Peyer's patch (tissue), 4 donors: ENCODE results near the gene FIZ1. TPM values are rescaled to one million over a fixed set of nuclear protein-coding genes. Genes with fewer than 3 reads are reported as not detected.

Experiments used
- DNase-seq, 3 donors: peaks; one replicate each; pipeline ENCODE4 v3.0.0-alpha.2; 2017 to 2019
- H3K27ac ChIP-seq, 4 donors: fragments of 200-600 bp; sonication (generic); one replicate each; pipeline ENCODE4 v1.5.1; 2016 to 2019
- H3K27me3 ChIP-seq, 2 donors: fragments of 200-600 bp; sonication (generic); one replicate each; pipeline ENCODE4 v1.5.1; 2019
- H3K36me3 ChIP-seq, 3 donors: fragments of 200-600 bp; sonication (generic); one replicate each; pipeline ENCODE4 v1.5.1; 2016 to 2019
- H3K4me1 ChIP-seq, 4 donors: fragments of 200-600 bp; sonication (generic); one replicate each; pipeline ENCODE4 v1.5.1; 2016 to 2019
- H3K4me3 ChIP-seq, 4 donors: fragments of 200-600 bp; sonication (generic); 1 replicate in 3 of 4; 2 replicates in 1 of 4; pipeline ENCODE4 v1.5.1; 2016 to 2019; ENCODE audit warnings: mild to moderate bottlenecking in 1 of 4
- H3K9me3 ChIP-seq, 4 donors: fragments of 200-600 bp; sonication (generic); one replicate each; pipeline ENCODE4 v1.5.1; 2016 to 2019; ENCODE audit warnings: mild to moderate bottlenecking in 1 of 4
- POLR2A ChIP-seq, 2 donors: fragments of 450-650 bp; IDR thresholded peaks; one replicate each; pipeline ENCODE4 v1.5.1; 2017; ENCODE audit warnings: antibody characterized with exemption in 2 of 2, mild to moderate bottlenecking in 2 of 2, moderate library complexity in 2 of 2
- total RNA-seq, 4 donors: library from RNA; depleted of rRNA; stranded (reverse); fragments of >200 nt; gene quantifications; one replicate each; pipeline ENCODE4 v1.1.0, GENCODE V29; 2016
- TF ChIP-seq, protein P1 (sequence below), 6 experiments: fragments of 450-650 bp in 4 of 6; fragments of 200-600 bp in 2 of 6; sonication (generic) in 1 of 6; IDR thresholded peaks; one replicate each; pipeline ENCODE4 v1.5.1; 2017 to 2019; ENCODE audit warnings: antibody characterized with exemption in 6 of 6, mild to moderate bottlenecking in 3 of 6, moderate library complexity in 1 of 6

FIZ1 gene
- total RNA-seq, 4 donors from 2014 or later, result 6.0 to 14.9 (median 12.0) TPM

DNA sequence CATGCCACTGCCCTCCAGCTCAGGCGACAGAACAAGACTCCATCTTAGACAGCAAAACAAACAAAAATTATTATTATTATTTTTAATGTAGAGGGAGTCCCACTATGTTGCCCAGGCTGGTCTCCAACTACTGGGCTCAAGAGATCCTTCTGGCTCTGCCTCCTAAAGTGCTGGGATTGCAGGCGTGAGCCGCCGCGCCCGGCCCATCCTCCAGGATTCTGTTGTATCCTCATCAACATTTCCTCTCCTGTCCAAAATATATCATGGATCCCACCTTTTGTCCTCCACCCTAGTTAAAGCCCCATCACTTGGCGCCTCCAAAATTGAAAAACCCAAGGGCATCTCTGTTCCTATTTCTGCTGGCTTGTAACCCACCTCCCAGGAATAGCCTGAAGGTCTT lies 23.8 kb upstream of the FIZ1 start:
- Histone ChIP-seq H3K36me3 (peaks cover 0 to 17% (median 0%) of the 10 kb centered on the region in 3 donors), H3K9me3 (no peaks in the 10 kb centered on the region), H3K4me1 (peaks cover 0 to 6% (median 0%) of the 10 kb centered on the region in 4 donors), H3K27me3 (no peaks in the 10 kb centered on the region), H3K27ac (no peak overlapping the region), H3K4me3 (no peak overlapping the region)
- no peak for DNase-seq
- TF ChIP-seq, protein P1, sequence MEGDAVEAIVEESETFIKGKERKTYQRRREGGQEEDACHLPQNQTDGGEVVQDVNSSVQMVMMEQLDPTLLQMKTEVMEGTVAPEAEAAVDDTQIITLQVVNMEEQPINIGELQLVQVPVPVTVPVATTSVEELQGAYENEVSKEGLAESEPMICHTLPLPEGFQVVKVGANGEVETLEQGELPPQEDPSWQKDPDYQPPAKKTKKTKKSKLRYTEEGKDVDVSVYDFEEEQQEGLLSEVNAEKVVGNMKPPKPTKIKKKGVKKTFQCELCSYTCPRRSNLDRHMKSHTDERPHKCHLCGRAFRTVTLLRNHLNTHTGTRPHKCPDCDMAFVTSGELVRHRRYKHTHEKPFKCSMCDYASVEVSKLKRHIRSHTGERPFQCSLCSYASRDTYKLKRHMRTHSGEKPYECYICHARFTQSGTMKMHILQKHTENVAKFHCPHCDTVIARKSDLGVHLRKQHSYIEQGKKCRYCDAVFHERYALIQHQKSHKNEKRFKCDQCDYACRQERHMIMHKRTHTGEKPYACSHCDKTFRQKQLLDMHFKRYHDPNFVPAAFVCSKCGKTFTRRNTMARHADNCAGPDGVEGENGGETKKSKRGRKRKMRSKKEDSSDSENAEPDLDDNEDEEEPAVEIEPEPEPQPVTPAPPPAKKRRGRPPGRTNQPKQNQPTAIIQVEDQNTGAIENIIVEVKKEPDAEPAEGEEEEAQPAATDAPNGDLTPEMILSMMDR (IDR thresholded peaks at IDR 0.05), result no peak
- TF ChIP-seq POLR2A (IDR thresholded peaks at IDR 0.05), result no peak

GRCh38 chr19:55622242-55622969 lies 23.1 kb upstream of the FIZ1 start:
- no peak for DNase-seq
- Histone ChIP-seq H3K4me1 (peaks cover 0 to 6% (median 0%) of the 10 kb centered on the region in 4 donors), H3K27ac (no peak overlapping the region), H3K27me3 (no peaks in the 10 kb centered on the region), H3K4me3 (no peak overlapping the region), H3K9me3 (no peaks in the 10 kb centered on the region), H3K36me3 (peaks cover 0 to 17% (median 0%) of the 10 kb centered on the region in 3 donors)
- no peak for TF ChIP-seq POLR2A (IDR thresholded peaks at IDR 0.05)
- TF ChIP-seq, protein P1 (IDR thresholded peaks at IDR 0.05), result no peak

GRCh38 chr19:55621673-55622231 lies 22.4 kb upstream of the FIZ1 start:
- Histone ChIP-seq H3K27ac (no peak overlapping the region), H3K4me1 (peaks cover 0 to 6% (median 0%) of the 10 kb centered on the region in 4 donors), H3K36me3 (peaks cover 0 to 22% (median 0%) of the 10 kb centered on the region in 3 donors), H3K9me3 (no peaks in the 10 kb centered on the region), H3K27me3 (no peaks in the 10 kb centered on the region), H3K4me3 (no peak overlapping the region)
- TF ChIP-seq, protein P1 (IDR thresholded peaks at IDR 0.05), result no peak
- no peak for TF ChIP-seq POLR2A (IDR thresholded peaks at IDR 0.05)
- peak in 1 of 3 donors; percentile 45 for DNase-seq

GRCh38 chr19:55621205-55621672 lies 21.9 kb upstream of the FIZ1 start:
- H3K4me3 ChIP-seq, result no peak overlapping the region
- TF ChIP-seq, protein P1 (IDR thresholded peaks at IDR 0.05), result no peak
- TF ChIP-seq POLR2A (IDR thresholded peaks at IDR 0.05), result no peak
- H3K36me3 ChIP-seq, result peaks cover 0 to 28% (median 0%) of the 10 kb centered on the region in 3 donors
- no peaks in the 10 kb centered on the region for H3K27me3 ChIP-seq
- no peaks in the 10 kb centered on the region for H3K9me3 ChIP-seq
- peaks cover 0 to 6% (median 0%) of the 10 kb centered on the region in 4 donors for H3K4me1 ChIP-seq
- H3K27ac ChIP-seq, result no peak overlapping the region
- no peak for DNase-seq

- H3K4me3 ChIP-seq, result no peak overlapping the region
- H3K27me3 ChIP-seq, result no peaks in the 10 kb centered on the region
- H3K27ac ChIP-seq, result no peak overlapping the region
- H3K4me1 ChIP-seq, result peaks cover 0 to 6% (median 0%) of the 10 kb centered on the region in 4 donors
- no peak for DNase-seq
- H3K9me3 ChIP-seq, result no peaks in the 10 kb centered on the region
- TF ChIP-seq, protein P1 (IDR thresholded peaks at IDR 0.05), result no peak
- TF ChIP-seq POLR2A (IDR thresholded peaks at IDR 0.05), result no peak
- peaks cover 0 to 34% (median 0%) of the 10 kb centered on the region in 3 donors for H3K36me3 ChIP-seq
Measured at GRCh38 chr19:55620410-55621204, 21.3 kb upstream of the FIZ1 start.
